Measurements from ENCODE around the gene MAPK8IP3.
A peak's percentile ranks its signal among the peaks of the same experiment; 100 is the strongest.

The MAPK8IP3 gene

GRCh38 chr16:1705688-1706385, at the start of gene MAPK8IP3:
Gene MAPK8IP3, plus strand, starts transcription at chr16:1706195. Its CDS starts 145 bp downstream, at chr16:1706340.
- peak; percentile 86 to 89 for DNase-seq (ENCODE audit: low read depth in 2 of 2)

GRCh38 chr16:1656808-1657617, 49.0 kb upstream of the MAPK8IP3 start:
- DNase-seq (ENCODE audit: low read depth in 2 of 2): no peak

- DNase-seq (ENCODE audit: low read depth in 2 of 2): no peak
Measured at GRCh38 chr16:1657841-1658240, 48.2 kb upstream of the MAPK8IP3 start.

GRCh38 chr16:1659031-1659430, 47.0 kb upstream of the MAPK8IP3 start:
- no peak for DNase-seq (ENCODE audit: low read depth in 2 of 2)

GRCh38 chr16:1661826-1662225, 44.2 kb upstream of the MAPK8IP3 start:
- DNase-seq (ENCODE audit: low read depth in 2 of 2): no peak

- no peak for DNase-seq (ENCODE audit: low read depth in 2 of 2)
Measured at GRCh38 chr16:1662543-1662942, 43.5 kb upstream of the MAPK8IP3 start.

- no peak for DNase-seq (ENCODE audit: low read depth in 2 of 2)
Measured at GRCh38 chr16:1665829-1666228, 40.2 kb upstream of the MAPK8IP3 start.

- no peak for DNase-seq (ENCODE audit: low read depth in 2 of 2)
Measured at GRCh38 chr16:1666316-1666715, 39.7 kb upstream of the MAPK8IP3 start.

GRCh38 chr16:1667271-1667670, 38.7 kb upstream of the MAPK8IP3 start:
- DNase-seq (ENCODE audit: low read depth in 2 of 2): no peak

- no peak for DNase-seq (ENCODE audit: low read depth in 2 of 2)
Measured at GRCh38 chr16:1667916-1668315, 38.1 kb upstream of the MAPK8IP3 start.

- no peak for DNase-seq (ENCODE audit: low read depth in 2 of 2)
Measured at GRCh38 chr16:1668612-1669319, 37.2 kb upstream of the MAPK8IP3 start.

GRCh38 chr16:1669698-1670097, 36.3 kb upstream of the MAPK8IP3 start:
- DNase-seq (ENCODE audit: low read depth in 2 of 2): no peak

GRCh38 chr16:1670371-1670770, 35.6 kb upstream of the MAPK8IP3 start:
- DNase-seq (ENCODE audit: low read depth in 2 of 2): no peak

- no peak for DNase-seq (ENCODE audit: low read depth in 2 of 2)
Measured at GRCh38 chr16:1670866-1671265, 35.1 kb upstream of the MAPK8IP3 start.

GRCh38 chr16:1673424-1674151, 32.4 kb upstream of the MAPK8IP3 start:
- no peak for DNase-seq (ENCODE audit: low read depth in 2 of 2)

- DNase-seq (ENCODE audit: low read depth in 2 of 2): no peak
Measured at GRCh38 chr16:1674306-1674705, 31.7 kb upstream of the MAPK8IP3 start.

- no peak for DNase-seq (ENCODE audit: low read depth in 2 of 2)
Measured at GRCh38 chr16:1674751-1675664, 31.0 kb upstream of the MAPK8IP3 start.

- no peak for DNase-seq (ENCODE audit: low read depth in 2 of 2)
Measured at GRCh38 chr16:1676661-1677060, 29.3 kb upstream of the MAPK8IP3 start.

GRCh38 chr16:1677339-1677738, 28.7 kb upstream of the MAPK8IP3 start:
- DNase-seq (ENCODE audit: low read depth in 2 of 2): no peak

- DNase-seq (ENCODE audit: low read depth in 2 of 2): peak; percentile 96
Measured at GRCh38 chr16:1677942-1678499, 28.0 kb upstream of the MAPK8IP3 start, which contains the start of gene JPT2. Gene JPT2, plus strand, starts transcription at chr16:1678279. Its CDS starts 34 bp downstream, at chr16:1678313.
